WTC11 (cell line): ENCODE data around the gene CHEK2. TPM values are rescaled to one million over a fixed set of nuclear protein-coding genes. Genes with fewer than 3 reads are reported as not detected.

Experiments used
- ATAC-seq: fragments of 200-7000 bp; cut with Tn5 transposase; 2 replicates; pipeline ENCODE4 v1.10.0; 2021; ENCODE audit warnings: mild to moderate bottlenecking, moderate library complexity
- CTCF ChIA-PET: fragments of 300-600 bp; sonication (Branson Sonifier 250); formaldehyde crosslinking; loops from one replicate; lab custom pipeline; 2021; ENCODE audit warnings: antibody characterized with exemption; lab: Charles Lee
- POLR2A ChIA-PET: fragments of 350-600 bp; sonication (Branson Sonifier 250); formaldehyde crosslinking; loops from one replicate; lab custom pipeline; 2021; ENCODE audit warnings: antibody characterized with exemption; lab: Charles Lee
- DNase-seq: peaks from one replicate; pipeline ENCODE4 v3.0.0; 2021; ENCODE audit warnings: low spot score
- H3K27ac Mint-ChIP-seq: 2 replicates; pipeline ENCODE4 v1.8.0; 2021; ENCODE audit warnings: mixed read lengths
- H3K27me3 Mint-ChIP-seq: 2 replicates; pipeline ENCODE4 v1.8.0; 2021; ENCODE audit warnings: low read depth, mild to moderate bottlenecking, moderate library complexity, mixed read lengths
- H3K36me3 Mint-ChIP-seq: 2 replicates; pipeline ENCODE4 v1.8.0; 2021; ENCODE audit warnings: mixed read lengths
- H3K4me1 Mint-ChIP-seq: 2 replicates; pipeline ENCODE4 v1.8.0; 2022; ENCODE audit warnings: mixed read lengths
- H3K4me3 Mint-ChIP-seq: 2 replicates; pipeline ENCODE4 v1.8.0; 2021; ENCODE audit warnings: mild to moderate bottlenecking, moderate library complexity, mixed read lengths
- H3K9me3 Mint-ChIP-seq: 2 replicates; pipeline ENCODE4 v1.8.0; 2021; ENCODE audit warnings: mixed read lengths
- GABPB1 ChIP-seq: sonication (generic); formaldehyde crosslinking; IDR thresholded peaks from 2 replicates; pipeline ENCODE4 v1.8.1; 2023; ENCODE audit warnings: mild to moderate bottlenecking, missing genetic modification reagents
- JAZF1 ChIP-seq: fragments of 250-450 bp; sonication (Bioruptor Pico); IDR thresholded peaks from 2 replicates; pipeline ENCODE4 v1.9.0; 2021; ENCODE audit warnings: moderate library complexity, mild to moderate bottlenecking, inconsistent platforms
- NFATC4 ChIP-seq: fragments of 250-450 bp; sonication (Bioruptor Pico); IDR thresholded peaks from 2 replicates; pipeline ENCODE4 v1.9.0; 2021; ENCODE audit warnings: mild to moderate bottlenecking
- RORB ChIP-seq: fragments of 250-450 bp; sonication (Bioruptor Pico); IDR thresholded peaks from 2 replicates; pipeline ENCODE4 v1.9.0; 2021; ENCODE audit warnings: mild to moderate bottlenecking
- SMAD4 ChIP-seq: sonication (generic); formaldehyde crosslinking; IDR thresholded peaks from 2 replicates; pipeline ENCODE4 v1.8.0; 2022; ENCODE audit warnings: mild to moderate bottlenecking, missing genetic modification reagents
- TEAD4 ChIP-seq: sonication (generic); formaldehyde crosslinking; IDR thresholded peaks from 2 replicates; pipeline ENCODE4 v1.8.0; 2022; ENCODE audit warnings: mild to moderate bottlenecking, missing genetic modification reagents
- ZNF121 ChIP-seq: sonication (generic); formaldehyde crosslinking; IDR thresholded peaks from 2 replicates; pipeline ENCODE4 v1.8.0; 2023; ENCODE audit warnings: missing genetic modification reagents
- ZNF138 ChIP-seq: sonication (generic); formaldehyde crosslinking; conservative IDR thresholded peaks from 2 replicates; pipeline ENCODE4 v1.8.1; 2022; ENCODE audit warnings: mild to moderate bottlenecking, moderate library complexity, missing genetic modification reagents
- ZNF232 ChIP-seq: sonication (generic); formaldehyde crosslinking; IDR thresholded peaks from 2 replicates; pipeline ENCODE4 v1.8.0; 2022; ENCODE audit warnings: mild to moderate bottlenecking, missing genetic modification reagents
- ZNF317 ChIP-seq: sonication (generic); formaldehyde crosslinking; IDR thresholded peaks from 2 replicates; pipeline ENCODE4 v1.8.1; 2023; ENCODE audit warnings: low read depth, mild to moderate bottlenecking, moderate library complexity, missing genetic modification reagents, borderline replicate concordance
- ZNF671 ChIP-seq: fragments of 250-450 bp; sonication (Bioruptor Pico); IDR thresholded peaks from 2 replicates; pipeline ENCODE4 v1.8.0; 2021; ENCODE audit warnings: mild to moderate bottlenecking
- total RNA-seq: library from RNA; stranded (reverse); gene quantifications from 3 replicates; pipeline ENCODE4 v1.2.3, GENCODE V29; 2021
- TF ChIP-seq, protein P1 (sequence below): sonication (generic); formaldehyde crosslinking; IDR thresholded peaks from 2 replicates; pipeline ENCODE4 v1.8.0; 2022; ENCODE audit warnings: mild to moderate bottlenecking, missing genetic modification reagents
- TF ChIP-seq, protein P2 (sequence below): sonication (generic); formaldehyde crosslinking; conservative IDR thresholded peaks from 2 replicates; pipeline ENCODE4 v1.8.1; 2022; ENCODE audit warnings: mild to moderate bottlenecking, missing genetic modification reagents
- TF ChIP-seq, protein P3 (sequence below): fragments of 200-600 bp; IDR thresholded peaks from 2 replicates; pipeline ENCODE4 v1.8.0; 2022; ENCODE audit warnings: antibody characterized with exemption
- TF ChIP-seq, protein P4 (sequence below): sonication (generic); formaldehyde crosslinking; IDR thresholded peaks from 2 replicates; pipeline ENCODE4 v1.8.0; 2022; ENCODE audit warnings: mild to moderate bottlenecking, missing genetic modification reagents
- TF ChIP-seq, protein P5 (sequence below): fragments of 250-450 bp; sonication (Bioruptor Pico); IDR thresholded peaks from 2 replicates; pipeline ENCODE4 v1.9.0; 2021; ENCODE audit warnings: moderate library complexity, mild to moderate bottlenecking, inconsistent platforms, borderline replicate concordance
- TF ChIP-seq, protein P6 (sequence below): sonication (generic); formaldehyde crosslinking; IDR thresholded peaks from 2 replicates; pipeline ENCODE4 v1.8.0; 2022; ENCODE audit warnings: mild to moderate bottlenecking, missing genetic modification reagents
- TF ChIP-seq, protein P7 (sequence below): sonication (generic); formaldehyde crosslinking; IDR thresholded peaks from 2 replicates; pipeline ENCODE4 v1.8.0; 2023; ENCODE audit warnings: missing genetic modification reagents, mild to moderate bottlenecking, borderline replicate concordance

The CHEK2 gene
- total RNA-seq, 1 experiment from 2014 or later: 124 TPM

DNA sequence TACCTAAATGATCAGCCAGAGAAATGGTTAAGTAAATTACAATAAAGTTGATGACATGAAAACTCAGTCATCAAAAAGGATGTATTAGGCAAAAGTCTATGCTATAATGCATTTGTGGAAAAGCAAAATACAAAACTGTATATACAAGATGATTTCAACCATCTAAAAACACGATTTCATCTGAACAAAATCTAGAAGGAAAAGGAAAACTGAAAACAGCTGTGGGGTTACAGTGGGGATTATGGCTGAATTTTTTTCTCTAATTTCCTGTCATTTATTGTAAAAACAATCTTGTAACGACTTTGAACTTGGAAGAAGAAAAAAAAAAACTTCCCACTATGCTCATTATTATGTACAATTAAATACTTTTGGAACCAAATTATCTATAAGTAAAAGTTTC is 30.3 kb downstream of the CHEK2 start:
- ChIA-PET CTCF (no interaction called here), POLR2A (no interaction called here)
- no peaks in the 10 kb centered on the region for H3K27me3 Mint-ChIP-seq
- TF ChIP-seq, protein P1, sequence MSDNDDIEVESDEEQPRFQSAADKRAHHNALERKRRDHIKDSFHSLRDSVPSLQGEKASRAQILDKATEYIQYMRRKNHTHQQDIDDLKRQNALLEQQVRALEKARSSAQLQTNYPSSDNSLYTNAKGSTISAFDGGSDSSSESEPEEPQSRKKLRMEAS: no peak
- TF ChIP-seq NFATC4: no peak
- ATAC-seq (no peak), DNase-seq (no peak)
- H3K4me3 Mint-ChIP-seq: no peak overlapping the region
- peaks cover 4% of the 10 kb centered on the region; the same call in 1 of the 2 replicates for H3K9me3 Mint-ChIP-seq
- H3K4me1 Mint-ChIP-seq: no peaks in the 10 kb centered on the region
- no peak overlapping the region for H3K27ac Mint-ChIP-seq
- peaks cover 73% of the 10 kb centered on the region for H3K36me3 Mint-ChIP-seq

DNA sequence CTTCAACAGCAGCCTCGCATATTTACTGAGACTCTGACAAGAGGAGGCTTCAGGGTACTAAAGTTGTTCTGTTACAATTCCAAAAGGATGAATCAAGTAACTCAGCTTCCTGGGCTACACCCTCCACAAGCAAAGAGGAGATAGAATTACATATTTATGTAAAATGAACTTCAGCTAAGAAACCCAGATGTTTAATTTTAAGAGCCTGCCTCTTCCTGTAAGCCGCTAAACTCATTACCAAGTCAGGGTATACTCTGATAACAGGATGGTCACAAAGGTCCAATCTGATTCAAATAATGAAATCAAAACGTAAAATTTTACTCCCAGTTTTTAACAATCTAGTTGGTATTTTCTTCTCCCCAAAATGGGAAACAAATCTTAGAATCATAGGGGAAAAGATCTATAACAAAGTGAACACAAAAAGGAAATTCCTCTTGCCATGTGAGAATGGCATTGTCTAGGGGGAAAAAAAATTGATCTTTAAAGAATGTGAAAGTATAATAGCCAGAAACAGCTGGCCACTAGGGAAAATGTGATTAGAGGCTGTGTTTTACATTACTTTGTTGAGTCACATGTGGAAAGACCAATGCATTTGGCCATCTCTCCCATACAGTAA is 30.9 kb downstream of the CHEK2 start:
- Mint-ChIP-seq H3K4me3 (no peak overlapping the region), H3K36me3 (peaks cover 74% of the 10 kb centered on the region), H3K27me3 (no peaks in the 10 kb centered on the region), H3K9me3 (peaks cover 4% of the 10 kb centered on the region; the same call in 1 of the 2 replicates), H3K4me1 (no peaks in the 10 kb centered on the region), H3K27ac (no peak overlapping the region)
- POLR2A ChIA-PET: no interaction called here
- DNase-seq (no peak), ATAC-seq (no peak)
- no peak for TF ChIP-seq ZNF317 (CRISPR knock-in tag)
- TF ChIP-seq ZNF121: no peak
- no peak for TF ChIP-seq RORB
- TF ChIP-seq ZNF232 (CRISPR knock-in tag): no peak
- TF ChIP-seq, protein P2, sequence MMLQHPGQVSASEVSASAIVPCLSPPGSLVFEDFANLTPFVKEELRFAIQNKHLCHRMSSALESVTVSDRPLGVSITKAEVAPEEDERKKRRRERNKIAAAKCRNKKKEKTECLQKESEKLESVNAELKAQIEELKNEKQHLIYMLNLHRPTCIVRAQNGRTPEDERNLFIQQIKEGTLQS (CRISPR knock-in tag): no peak
- no peak for TF ChIP-seq TEAD4 (CRISPR knock-in tag)
- TF ChIP-seq, protein P3, sequence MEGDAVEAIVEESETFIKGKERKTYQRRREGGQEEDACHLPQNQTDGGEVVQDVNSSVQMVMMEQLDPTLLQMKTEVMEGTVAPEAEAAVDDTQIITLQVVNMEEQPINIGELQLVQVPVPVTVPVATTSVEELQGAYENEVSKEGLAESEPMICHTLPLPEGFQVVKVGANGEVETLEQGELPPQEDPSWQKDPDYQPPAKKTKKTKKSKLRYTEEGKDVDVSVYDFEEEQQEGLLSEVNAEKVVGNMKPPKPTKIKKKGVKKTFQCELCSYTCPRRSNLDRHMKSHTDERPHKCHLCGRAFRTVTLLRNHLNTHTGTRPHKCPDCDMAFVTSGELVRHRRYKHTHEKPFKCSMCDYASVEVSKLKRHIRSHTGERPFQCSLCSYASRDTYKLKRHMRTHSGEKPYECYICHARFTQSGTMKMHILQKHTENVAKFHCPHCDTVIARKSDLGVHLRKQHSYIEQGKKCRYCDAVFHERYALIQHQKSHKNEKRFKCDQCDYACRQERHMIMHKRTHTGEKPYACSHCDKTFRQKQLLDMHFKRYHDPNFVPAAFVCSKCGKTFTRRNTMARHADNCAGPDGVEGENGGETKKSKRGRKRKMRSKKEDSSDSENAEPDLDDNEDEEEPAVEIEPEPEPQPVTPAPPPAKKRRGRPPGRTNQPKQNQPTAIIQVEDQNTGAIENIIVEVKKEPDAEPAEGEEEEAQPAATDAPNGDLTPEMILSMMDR: no peak
- TF ChIP-seq, protein P4, sequence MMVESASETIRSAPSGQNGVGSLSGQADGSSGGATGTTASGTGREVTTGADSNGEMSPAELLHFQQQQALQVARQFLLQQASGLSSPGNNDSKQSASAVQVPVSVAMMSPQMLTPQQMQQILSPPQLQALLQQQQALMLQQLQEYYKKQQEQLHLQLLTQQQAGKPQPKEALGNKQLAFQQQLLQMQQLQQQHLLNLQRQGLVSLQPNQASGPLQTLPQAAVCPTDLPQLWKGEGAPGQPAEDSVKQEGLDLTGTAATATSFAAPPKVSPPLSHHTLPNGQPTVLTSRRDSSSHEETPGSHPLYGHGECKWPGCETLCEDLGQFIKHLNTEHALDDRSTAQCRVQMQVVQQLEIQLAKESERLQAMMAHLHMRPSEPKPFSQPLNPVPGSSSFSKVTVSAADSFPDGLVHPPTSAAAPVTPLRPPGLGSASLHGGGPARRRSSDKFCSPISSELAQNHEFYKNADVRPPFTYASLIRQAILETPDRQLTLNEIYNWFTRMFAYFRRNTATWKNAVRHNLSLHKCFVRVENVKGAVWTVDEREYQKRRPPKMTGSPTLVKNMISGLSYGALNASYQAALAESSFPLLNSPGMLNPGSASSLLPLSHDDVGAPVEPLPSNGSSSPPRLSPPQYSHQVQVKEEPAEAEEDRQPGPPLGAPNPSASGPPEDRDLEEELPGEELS (CRISPR knock-in tag): no peak
- CTCF ChIA-PET: no interaction called here

DNA sequence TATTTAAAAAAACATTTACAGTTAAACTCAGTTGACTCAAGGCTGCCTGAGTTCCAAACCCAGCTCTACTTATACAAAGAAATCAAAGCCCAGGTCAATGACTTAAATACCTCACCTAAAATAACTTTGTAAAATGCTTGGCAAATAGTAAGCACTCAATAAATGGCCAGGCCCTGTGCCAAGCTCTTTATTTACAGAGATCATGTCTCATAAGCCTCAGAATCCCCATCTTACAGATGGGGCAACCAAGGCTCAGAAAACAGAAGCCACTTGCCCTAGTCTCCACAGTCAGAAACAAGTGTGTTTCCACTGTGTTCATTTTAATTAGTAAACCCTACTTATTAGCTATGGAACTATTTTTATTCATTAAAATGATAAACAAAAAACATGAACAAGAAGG is 31.5 kb downstream of the CHEK2 start:
- H3K36me3 Mint-ChIP-seq: peaks cover 73% of the 10 kb centered on the region
- ATAC-seq (no peak), DNase-seq (no peak)
- ChIA-PET POLR2A (no interaction called here), CTCF (no interaction called here)
- peaks cover 4% of the 10 kb centered on the region; the same call in 1 of the 2 replicates for H3K9me3 Mint-ChIP-seq
- no peak overlapping the region for H3K27ac Mint-ChIP-seq
- no peaks in the 10 kb centered on the region for H3K27me3 Mint-ChIP-seq
- no peaks in the 10 kb centered on the region for H3K4me1 Mint-ChIP-seq
- no peak overlapping the region for H3K4me3 Mint-ChIP-seq
- TF ChIP-seq, protein P5, sequence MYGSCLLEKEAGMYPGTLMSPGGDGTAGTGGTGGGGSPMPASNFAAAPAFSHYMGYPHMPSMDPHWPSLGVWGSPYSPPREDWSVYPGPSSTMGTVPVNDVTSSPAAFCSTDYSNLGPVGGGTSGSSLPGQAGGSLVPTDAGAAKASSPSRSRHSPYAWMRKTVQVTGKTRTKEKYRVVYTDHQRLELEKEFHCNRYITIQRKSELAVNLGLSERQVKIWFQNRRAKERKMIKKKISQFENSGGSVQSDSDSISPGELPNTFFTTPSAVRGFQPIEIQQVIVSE (CRISPR knock-in tag): no peak
- no peak for TF ChIP-seq SMAD4 (CRISPR knock-in tag)
- TF ChIP-seq, protein P3: no peak
- TF ChIP-seq, protein P6, sequence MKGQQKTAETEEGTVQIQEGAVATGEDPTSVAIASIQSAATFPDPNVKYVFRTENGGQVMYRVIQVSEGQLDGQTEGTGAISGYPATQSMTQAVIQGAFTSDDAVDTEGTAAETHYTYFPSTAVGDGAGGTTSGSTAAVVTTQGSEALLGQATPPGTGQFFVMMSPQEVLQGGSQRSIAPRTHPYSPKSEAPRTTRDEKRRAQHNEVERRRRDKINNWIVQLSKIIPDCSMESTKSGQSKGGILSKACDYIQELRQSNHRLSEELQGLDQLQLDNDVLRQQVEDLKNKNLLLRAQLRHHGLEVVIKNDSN (CRISPR knock-in tag): no peak
- TF ChIP-seq GABPB1: no peak
- TF ChIP-seq, protein P7, sequence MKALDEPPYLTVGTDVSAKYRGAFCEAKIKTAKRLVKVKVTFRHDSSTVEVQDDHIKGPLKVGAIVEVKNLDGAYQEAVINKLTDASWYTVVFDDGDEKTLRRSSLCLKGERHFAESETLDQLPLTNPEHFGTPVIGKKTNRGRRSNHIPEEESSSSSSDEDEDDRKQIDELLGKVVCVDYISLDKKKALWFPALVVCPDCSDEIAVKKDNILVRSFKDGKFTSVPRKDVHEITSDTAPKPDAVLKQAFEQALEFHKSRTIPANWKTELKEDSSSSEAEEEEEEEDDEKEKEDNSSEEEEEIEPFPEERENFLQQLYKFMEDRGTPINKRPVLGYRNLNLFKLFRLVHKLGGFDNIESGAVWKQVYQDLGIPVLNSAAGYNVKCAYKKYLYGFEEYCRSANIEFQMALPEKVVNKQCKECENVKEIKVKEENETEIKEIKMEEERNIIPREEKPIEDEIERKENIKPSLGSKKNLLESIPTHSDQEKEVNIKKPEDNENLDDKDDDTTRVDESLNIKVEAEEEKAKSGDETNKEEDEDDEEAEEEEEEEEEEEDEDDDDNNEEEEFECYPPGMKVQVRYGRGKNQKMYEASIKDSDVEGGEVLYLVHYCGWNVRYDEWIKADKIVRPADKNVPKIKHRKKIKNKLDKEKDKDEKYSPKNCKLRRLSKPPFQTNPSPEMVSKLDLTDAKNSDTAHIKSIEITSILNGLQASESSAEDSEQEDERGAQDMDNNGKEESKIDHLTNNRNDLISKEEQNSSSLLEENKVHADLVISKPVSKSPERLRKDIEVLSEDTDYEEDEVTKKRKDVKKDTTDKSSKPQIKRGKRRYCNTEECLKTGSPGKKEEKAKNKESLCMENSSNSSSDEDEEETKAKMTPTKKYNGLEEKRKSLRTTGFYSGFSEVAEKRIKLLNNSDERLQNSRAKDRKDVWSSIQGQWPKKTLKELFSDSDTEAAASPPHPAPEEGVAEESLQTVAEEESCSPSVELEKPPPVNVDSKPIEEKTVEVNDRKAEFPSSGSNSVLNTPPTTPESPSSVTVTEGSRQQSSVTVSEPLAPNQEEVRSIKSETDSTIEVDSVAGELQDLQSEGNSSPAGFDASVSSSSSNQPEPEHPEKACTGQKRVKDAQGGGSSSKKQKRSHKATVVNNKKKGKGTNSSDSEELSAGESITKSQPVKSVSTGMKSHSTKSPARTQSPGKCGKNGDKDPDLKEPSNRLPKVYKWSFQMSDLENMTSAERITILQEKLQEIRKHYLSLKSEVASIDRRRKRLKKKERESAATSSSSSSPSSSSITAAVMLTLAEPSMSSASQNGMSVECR (CRISPR knock-in tag): no peak
- TF ChIP-seq JAZF1: no peak
- TF ChIP-seq ZNF138 (CRISPR knock-in tag): no peak
- no peak for TF ChIP-seq ZNF671 (CRISPR knock-in tag)
